HG03039 (cell line): Measurements from ENCODE around the gene MYOF.
"Not testable (repeated sequence)": the region's sequence is repeated elsewhere in the genome, so short reads cannot be mapped to it uniquely, and the experiment has no call there.

Experiments used
- ATAC-seq: cut with Tn5 transposase; IDR thresholded peaks from one replicate; pipeline ENCODE4 v1.9.1; 2021; ENCODE audit warnings: mild to moderate bottlenecking, moderate library complexity; ENCODE audit not compliant: unreplicated experiment

Gene MYOF

DNA sequence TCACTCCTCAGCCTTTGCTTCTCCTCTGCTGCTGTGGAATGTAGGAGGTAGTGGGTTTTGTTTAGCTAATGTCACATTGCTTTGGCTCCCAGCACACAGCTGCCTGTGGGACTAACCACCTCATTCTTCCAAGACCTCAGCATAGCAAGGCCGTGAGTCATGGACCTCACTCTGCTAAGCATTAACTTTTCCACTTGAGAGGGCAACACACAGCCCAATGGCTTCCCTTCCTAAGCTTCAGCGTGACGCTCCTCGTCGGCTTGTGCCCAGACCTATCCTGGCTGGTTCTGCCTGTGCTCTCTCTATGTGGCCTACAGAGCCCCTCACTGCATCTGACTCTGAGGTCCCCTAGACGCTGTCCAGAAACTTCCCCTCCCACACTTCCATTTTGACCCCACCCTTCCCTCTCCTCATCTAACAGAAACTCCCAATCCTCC is 23.3 kb downstream of the MYOF start:
- no peak for ATAC-seq

DNA sequence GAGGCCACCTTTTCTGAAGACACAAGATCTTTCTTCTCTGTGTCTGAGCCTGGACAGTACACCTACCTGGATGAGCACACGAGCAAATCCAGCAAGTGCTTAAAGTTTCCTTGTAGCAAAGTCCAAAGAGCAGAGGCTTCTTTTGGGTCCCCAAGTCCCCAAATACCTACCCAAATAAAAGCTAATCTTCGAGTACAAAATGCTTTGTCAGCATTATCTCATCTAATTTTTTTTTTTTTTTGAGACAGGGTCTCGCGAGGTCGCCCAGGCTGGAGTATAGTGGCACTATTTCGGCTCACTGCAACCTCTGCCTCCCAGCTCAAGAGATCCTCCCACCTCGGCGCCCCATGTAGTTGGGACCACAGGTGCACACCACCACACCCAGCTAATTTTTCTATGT is 24.6 kb downstream of the MYOF start:
- no peak for ATAC-seq

- ATAC-seq = no peak
These were observed 25.7 kb downstream of the MYOF start for GRCh38 chr10:93456480-93456879.

DNA sequence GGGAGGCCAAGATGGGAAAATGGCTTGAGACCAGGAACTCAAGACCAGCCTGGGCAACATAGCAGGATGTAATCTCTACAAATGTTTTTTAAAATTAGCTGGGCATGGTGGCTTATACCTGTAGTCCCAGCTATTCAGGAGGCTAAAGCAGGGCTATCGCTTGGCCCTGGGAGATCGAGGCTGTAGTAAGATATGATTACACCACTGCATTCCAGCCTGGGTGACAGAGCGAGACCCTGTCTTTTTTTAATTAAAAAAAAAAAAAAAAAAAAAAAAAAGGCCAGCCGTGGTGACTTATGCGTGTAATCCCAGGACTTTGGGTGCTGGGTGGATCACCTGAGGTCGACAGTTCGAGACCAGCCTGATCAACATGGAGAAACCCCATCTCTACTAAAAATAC is 27.4 kb downstream of the MYOF start:
- no peak for ATAC-seq

DNA sequence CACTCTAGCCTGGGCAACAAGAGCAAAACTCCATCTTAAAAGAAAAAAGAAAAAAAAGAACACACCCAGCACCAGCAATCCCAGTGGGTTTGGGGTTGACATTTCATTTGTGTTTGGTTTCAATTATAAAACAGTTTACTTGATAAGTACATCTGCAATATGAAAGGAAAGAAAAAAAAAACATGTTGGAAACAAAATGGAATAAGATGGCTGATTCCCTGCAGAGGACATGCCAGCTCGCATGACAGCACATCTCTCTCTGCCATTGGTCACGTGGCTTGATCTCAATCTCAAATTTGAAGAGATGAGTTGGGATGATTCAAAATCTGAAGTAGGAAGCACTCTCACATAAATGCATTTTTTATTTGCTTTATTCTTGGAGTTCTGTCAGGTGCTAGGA is 28.0 kb downstream of the MYOF start:
- no peak for ATAC-seq

DNA sequence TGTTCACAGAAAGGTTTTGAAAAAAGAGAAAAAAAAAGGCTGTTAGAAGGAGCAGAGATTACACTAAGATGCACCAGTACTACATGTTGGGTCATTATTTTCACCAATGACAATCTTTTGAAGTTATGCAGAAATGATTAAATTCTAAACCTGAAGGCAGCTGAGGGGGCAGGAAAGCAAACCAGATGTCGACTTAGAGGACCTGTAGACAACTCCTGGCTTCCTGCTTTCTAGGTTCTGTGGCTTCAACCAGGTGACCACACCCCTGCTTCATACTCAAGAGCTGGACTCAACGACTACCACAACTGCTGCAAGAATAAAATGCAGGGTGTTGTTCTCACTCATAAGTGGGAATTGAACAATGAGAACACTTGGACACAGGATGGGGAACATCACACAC is 30.0 kb downstream of the MYOF start:
- ATAC-seq = no peak

DNA sequence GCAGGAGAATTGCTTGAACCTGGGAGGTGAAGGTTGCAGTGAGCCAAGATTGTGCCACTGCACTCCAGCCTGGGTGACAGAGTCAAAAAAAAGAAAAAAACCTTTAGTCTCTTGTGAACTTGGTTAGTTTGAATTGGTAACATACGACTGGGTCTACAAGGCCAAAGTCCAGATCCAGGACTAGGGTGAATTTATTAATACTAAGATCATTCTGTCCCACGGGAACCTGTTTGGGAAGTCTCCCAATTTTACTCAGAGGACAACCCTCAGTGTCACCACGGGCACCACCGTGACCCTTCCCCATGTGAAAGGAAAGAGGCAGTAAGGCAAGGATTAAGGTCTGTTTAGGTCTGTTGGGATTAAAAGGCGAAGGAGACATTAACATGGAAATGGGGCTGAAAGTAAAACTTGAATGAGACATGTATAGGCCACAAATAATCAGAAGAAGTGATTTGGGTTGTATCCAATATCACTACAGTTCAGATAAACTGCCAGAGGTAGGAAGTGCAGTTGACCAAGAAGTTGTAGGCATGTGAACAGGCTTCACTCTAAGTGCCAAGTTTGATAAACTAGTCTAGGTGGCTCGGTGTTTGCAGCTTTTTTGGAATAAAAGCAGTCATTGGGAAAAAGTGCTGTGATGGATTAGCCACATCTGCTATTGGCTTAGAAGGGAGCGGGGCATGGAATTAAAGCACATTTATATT is 30.7 kb downstream of the MYOF start:
- ATAC-seq = no peak

GRCh38 chr10:93447970-93448369 is 34.2 kb downstream of the MYOF start:
- ATAC-seq = no peak

GRCh38 chr10:93447019-93447418 is 35.1 kb downstream of the MYOF start:
- ATAC-seq = no peak

- ATAC-seq = no peak
These were observed 36.0 kb downstream of the MYOF start for GRCh38 chr10:93445978-93446720.

DNA sequence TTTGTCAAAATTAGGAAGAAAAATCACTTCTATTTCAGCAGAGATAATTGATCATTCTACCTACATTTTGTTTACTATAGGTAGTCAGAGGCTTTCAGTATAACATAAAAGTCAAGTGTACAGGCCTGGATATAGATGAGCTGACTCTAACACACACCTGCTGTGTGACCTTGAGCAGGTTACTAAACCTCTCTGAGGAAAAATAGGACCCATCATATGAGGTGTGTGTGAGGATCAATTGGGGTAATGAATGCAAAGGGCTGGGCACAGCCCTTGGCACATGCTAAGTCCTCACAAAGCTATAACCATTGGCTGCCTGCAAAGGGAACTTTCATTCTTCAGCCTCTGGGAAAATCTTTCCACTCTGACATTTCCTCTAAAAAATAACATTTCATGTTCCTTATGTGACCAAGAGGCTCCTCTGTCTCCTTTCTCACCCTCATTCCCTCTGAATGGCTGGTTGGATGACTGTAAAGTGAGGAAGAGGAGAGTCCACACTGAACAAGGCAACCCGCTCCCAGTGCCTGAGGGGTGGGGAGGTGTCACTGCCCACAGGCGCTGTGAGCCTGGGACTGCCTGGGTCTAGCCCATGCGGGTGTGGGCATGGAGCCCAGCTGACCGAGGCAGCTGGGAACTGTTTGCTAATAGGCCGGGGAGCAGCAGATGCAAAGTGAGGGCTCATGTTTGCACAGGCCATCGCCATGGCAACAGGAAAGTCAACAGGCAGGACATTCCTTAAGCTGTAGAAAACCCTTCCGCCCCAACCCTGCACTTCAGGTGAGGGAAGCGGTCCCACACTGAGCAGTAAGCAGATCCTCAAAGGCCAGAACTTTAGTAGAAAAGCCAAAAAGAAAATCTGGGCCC is 36.8 kb downstream of the MYOF start:
- no peak for ATAC-seq

GRCh38 chr10:93443481-93443880 is 38.7 kb downstream of the MYOF start:
- ATAC-seq = no peak

GRCh38 chr10:93442721-93443120 is 39.4 kb downstream of the MYOF start:
- ATAC-seq = not testable (repeated sequence)

DNA sequence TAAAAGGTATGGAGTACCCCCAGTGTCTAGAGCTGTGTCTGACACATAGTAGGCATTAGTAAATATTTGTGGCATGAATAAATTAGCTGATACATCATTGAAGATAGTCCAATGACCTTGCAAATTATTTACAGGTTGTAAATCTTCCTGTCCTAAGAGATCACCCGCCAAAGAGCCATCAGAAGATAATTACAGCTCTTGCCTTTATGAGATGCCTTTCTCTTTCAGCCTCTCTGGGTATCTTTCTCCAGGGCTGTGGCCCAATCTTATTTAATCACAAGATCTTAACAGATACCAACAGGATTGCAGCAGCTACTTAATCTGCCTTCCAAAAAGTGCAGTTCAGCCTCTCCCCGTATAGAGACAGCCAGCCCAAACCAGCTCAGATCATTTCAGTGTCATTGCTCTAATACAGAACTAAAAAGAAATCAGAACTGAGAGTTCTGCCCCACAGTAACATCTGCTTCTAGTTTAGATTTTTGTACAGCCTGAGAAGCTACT is 41.5 kb downstream of the MYOF start:
- no peak for ATAC-seq

DNA sequence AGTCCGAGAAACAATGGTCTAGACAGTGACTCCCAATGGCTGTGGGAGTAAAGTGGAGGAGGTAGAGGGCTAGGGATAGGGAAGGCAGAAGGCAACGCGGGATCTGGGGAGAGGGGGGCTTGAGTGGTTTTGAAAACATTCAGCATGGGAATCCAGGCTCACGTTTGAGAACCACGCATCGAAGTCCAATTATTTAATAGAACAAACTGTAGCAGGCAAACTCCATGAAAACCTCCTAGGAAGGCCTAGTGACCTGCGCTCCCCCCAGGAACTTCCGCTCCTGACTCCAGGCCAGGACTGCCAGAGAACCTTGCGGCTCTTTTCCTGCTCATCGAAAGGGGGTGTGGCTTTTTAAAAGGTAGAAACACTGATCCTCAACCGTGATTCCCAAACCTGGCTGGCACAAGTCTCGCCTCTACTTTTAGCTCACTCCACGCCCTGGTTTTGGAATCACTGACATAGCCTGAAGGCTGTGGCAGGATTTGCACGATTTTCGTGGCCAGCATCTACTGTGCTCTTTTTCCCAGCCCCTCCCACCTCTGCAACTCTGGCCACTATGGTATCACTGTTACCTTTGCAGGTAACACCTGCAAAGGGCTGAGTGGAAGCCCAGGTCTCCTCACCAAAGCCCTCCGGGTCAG is 43.4 kb downstream of the MYOF start:
- no peak for ATAC-seq

GRCh38 chr10:93437946-93438612 is 44.1 kb downstream of the MYOF start:
- no peak for ATAC-seq

DNA sequence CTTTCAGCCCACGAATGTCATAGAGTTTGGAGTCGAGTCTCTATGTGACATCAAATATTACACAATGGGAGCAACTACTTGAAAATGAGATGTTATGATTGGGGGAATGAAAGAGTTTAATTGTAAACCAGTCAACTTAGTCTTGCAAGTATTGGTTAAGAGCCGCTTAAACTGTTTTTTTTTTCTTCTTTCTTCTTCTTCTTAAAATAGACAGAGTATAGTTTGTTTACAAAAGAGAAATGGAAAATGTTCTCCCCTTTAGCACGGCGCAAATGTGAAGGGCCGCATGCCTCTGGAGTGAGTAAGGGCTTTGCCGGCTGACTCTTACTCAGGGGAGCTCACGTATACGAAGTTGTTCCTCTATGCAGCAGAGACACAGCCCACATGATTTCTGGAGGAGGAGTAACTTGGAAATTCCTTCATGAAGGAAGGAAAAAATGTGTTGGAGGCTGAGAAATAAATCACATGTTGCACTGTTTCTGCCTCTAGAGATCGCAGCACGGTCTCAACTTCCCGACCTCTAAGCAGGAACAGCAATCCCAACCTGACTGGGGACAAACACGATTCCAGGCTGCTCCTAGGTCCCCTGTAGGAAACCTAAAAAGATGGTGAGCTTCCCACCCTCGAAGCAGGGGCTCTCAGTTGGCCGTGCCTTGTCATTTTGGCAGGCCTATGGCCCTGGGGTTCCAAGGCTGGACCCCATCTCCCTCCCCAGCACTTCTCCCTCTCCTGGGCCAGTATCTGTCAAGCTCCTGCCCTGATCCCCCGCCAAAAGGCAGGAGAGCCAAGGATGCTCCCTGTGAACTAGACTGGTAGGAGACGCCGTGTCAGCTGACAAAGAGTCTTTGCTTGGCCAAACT is 44.8 kb downstream of the MYOF start:
- ATAC-seq = no peak

DNA sequence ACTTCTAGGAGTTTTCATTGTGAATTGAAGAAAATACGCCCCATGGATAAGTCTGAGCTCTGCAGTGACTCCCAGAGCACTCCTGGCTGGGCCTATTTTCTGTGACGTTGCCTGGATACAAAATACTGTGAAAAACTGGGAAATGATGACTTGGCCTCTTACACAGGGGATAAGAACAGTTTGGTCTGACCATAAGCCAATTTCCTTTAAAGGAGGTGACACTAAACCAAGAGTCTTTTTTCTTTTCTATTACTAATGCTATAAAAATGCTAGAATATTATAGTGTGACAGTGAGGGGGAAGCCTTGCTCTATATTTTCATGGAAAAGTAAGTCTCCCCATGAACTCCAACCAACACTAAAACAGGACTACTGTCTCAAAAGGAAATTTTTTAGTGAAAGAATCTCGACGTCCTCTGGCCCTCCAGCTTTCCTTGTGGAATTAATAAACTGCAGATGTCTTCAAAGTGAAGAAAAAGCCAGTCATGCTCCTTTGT is 45.5 kb downstream of the MYOF start:
- no peak for ATAC-seq
